ENCODE data around the gene RHBDL1. TPM values are rescaled to one million over a fixed set of nuclear protein-coding genes. Genes with fewer than 3 reads are reported as not detected.
A peak's percentile ranks its signal among the peaks of the same experiment; 100 is the strongest.

The RHBDL1 gene
- total and polyA plus RNA-seq, 9 of the 15 experiments (the other 6 are each of a cell fraction or from before 2014, with no cell fraction given): 0.03 to 5.6 (median 1.3) TPM; not detected in 1

DNA sequence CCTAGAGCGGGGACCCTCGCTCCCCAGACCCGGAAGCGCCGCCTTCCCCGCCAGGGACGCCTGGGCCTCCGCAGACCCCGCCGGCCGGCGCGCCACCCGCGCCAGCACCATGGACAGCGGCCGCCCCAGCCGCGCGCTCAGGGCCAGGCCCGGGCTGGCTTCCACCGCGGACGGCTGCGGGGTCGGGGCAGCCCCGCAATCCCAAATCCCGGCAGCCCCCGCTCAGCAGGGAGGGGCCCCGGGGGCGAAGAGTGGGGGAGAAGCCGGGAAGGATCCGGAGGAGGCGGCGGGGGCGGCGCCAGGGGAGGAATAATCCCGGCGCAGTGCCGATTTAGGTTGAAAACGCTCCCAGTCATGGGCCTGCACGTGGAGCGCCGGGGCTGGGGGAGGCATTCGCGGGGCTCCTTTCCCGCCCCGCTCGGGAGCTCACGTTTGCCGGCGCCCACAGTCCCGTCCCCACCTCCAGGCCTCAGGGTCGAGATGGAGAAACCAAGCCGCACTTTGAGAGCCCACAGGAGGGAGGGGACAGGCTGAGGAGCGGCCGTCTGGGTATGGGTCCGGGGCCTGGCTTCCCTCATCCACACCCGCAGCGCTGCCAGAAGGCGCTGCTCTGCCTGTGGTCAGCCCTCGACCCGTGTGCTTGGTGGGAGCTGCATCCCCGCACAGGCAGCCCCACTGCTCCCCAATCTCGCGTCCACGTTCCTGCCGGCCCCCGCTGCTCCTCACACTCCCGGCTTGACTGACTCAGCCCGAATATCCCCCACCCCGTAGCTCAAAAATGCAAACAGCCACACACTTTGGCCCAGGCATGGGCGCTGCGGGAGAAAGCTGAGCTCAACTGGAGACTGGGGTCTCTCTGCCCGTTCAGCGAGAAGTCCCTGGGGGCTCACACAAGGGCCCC, 25.5 kb downstream of the RHBDL1 start (continued):
- TF ChIP-seq, protein P1, sequence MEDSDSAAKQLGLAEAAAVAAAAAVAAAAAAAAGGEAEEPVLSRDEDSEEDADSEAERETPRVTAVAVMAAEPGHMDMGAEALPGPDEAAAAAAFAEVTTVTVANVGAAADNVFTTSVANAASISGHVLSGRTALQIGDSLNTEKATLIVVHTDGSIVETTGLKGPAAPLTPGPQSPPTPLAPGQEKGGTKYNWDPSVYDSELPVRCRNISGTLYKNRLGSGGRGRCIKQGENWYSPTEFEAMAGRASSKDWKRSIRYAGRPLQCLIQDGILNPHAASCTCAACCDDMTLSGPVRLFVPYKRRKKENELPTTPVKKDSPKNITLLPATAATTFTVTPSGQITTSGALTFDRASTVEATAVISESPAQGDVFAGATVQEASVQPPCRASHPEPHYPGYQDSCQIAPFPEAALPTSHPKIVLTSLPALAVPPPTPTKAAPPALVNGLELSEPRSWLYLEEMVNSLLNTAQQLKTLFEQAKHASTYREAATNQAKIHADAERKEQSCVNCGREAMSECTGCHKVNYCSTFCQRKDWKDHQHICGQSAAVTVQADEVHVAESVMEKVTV (CRISPR knock-in tag; IDR thresholded peaks at IDR 0.05): no peak
- no peak for TF ChIP-seq SMARCB1 (IDR thresholded peaks at IDR 0.05; ENCODE audit: insufficient read length, low read depth)
- TF ChIP-seq, protein P2, sequence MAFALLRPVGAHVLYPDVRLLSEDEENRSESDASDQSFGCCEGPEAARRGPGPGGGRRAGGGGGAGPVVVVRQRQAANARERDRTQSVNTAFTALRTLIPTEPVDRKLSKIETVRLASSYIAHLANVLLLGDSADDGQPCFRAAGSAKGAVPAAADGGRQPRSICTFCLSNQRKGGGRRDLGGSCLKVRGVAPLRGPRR (CRISPR knock-in tag; IDR thresholded peaks at IDR 0.05): no peak

DNA sequence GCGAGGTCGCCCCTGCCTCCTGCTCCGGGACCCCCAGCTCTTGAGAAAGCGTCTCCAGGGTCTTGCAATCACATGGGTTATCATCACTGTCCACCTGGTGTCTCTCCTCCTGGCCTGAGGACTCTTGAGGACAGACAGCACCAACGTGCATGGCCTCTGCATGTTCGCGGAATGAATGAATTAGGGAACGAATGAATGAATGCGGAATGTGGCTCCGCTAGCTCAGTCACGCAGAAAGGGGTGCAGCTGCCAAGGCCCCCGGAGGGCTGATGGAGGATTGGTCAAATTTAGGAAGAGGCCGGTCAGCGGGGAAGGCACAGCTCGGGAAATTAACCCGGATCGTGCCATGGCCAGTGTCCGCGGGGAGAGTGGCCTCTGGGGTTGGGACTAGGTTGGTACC, 26.9 kb downstream of the RHBDL1 start:
- intact Hi-C loops (cut with micrococcal nuclease) (no loop called here), in situ Hi-C loops (cut with MboI) (no loop called here)
- H3K79me2 ChIP-seq (ENCODE audit: control insufficient read depth, insufficient read depth, low read length): no peaks in the 10 kb centered on the region
- no peak overlapping the region for H3K9ac ChIP-seq (ENCODE audit: insufficient read depth in 1 of 2, low read depth in 2 of 2, low read length in 2 of 2)
- TF ChIP-seq ZNF24 (IDR thresholded peaks at IDR 0.05): peak; percentile 91
- TF ChIP-seq, protein P3, sequence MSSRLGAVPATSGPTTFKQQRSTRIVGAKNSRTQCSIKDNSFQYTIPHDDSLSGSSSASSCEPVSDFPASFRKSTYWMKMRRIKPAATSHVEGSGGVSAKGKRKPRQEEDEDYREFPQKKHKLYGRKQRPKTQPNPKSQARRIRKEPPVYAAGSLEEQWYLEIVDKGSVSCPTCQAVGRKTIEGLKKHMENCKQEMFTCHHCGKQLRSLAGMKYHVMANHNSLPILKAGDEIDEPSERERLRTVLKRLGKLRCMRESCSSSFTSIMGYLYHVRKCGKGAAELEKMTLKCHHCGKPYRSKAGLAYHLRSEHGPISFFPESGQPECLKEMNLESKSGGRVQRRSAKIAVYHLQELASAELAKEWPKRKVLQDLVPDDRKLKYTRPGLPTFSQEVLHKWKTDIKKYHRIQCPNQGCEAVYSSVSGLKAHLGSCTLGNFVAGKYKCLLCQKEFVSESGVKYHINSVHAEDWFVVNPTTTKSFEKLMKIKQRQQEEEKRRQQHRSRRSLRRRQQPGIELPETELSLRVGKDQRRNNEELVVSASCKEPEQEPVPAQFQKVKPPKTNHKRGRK (tag; IDR thresholded peaks at IDR 0.05): no peak
- DNase-seq (ENCODE audit: extremely low read depth in 1 of 4, low spot score in 3 of 4) (no peak), FAIRE-seq (peak; percentile 32), ATAC-seq (no peak)
- peaks cover 6% of the 10 kb centered on the region for H3K9me1 ChIP-seq (ENCODE audit: control insufficient read depth, insufficient read depth, low read length)
- ChIA-PET POLR2A (interaction anchor here (0.8 kb wide), 1 partner anchor 13 kb away, joined by 3 read pairs; no protein-coding TSS in a partner anchor), CTCF (ENCODE audit: low intra/inter-chr PET ratio) (no interaction called here)
- no peak overlapping the region for H3K27ac ChIP-seq (ENCODE audit: extremely low read depth, low read depth, low read length)
- no peaks in the 10 kb centered on the region for H3K9me3 ChIP-seq (replicated peaks; ENCODE audit: control insufficient read depth, insufficient read depth, low read depth, low read length)
- H3K36me3 ChIP-seq (ENCODE audit: control insufficient read depth, insufficient read depth, low read length): no peaks in the 10 kb centered on the region
- H2AFZ ChIP-seq (ENCODE audit: low read depth, low read length): no peak overlapping the region
- no peak overlapping the region for H3K4me2 ChIP-seq (ENCODE audit: insufficient read depth, low read length)
- peaks cover 0 to 66% of the 10 kb centered on the region in 2 experiments; a peak in 3 of 5 replicates for H3K4me1 ChIP-seq (replicated peaks in 1 of 2; ENCODE audit: control insufficient read depth in 2 of 2, insufficient read depth in 2 of 2, low read length in 2 of 2)
- whole genome bisulfite sequencing (ENCODE audit: insufficient coverage, low coverage, missing lambda C conversion rate): 18% methylated on average over 19 of the region's 19 CpGs
- peaks cover 15 to 67% of the 10 kb centered on the region in 2 experiments; a peak in 4 of 5 replicates for H3K27me3 ChIP-seq (ENCODE audit: control insufficient read depth in 2 of 2, insufficient read depth in 2 of 2, low read length in 2 of 2)
- peaks cover 28% of the 10 kb centered on the region for H4K20me1 ChIP-seq (replicated peaks; ENCODE audit: control insufficient read depth, insufficient read depth, low read length)
- BruUV-seq (replicated peaks): no TSS peak
- no peak overlapping the region for H3K4me3 ChIP-seq

All from K562 (cell line).